DMS114 treated with DMSO at 0.1 percent for 48 hours (cell line): ENCODE measurements around the gene SHISAL2A.
A peak's percentile ranks its signal among the peaks of the same experiment; 100 is the strongest.

Source experiments
- DNase-seq: peaks from one replicate; lab custom pipeline; 2025; ENCODE audit not compliant: unreplicated experiment; lab: John Stamatoyannopoulos, UW

SHISAL2A gene

DNA sequence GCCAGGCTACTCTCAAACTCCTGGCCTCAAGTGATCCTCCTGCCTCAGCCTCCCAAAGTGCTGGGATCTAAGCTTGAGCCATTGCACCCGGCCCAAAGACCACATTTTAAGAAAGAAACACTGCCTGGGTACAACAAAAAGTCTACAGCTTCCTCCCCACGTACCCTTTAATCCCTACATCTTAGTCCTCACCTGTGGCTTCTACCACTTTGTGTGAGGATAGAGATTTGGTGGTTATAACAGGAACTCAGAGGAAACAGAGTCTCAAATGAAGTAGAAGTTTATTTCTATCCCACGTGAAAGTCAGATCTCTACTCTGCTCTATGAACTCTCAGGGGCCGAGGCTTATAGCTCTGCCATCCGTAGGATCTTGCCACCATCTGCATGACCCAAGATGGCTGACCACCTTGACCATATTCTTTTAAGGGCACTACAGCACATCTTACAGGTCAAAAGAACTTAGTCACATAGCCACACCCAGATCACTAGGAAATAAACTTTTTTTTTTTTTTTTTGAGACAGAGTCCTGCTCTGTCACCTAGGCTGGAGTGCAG is 17.4 kb upstream of the SHISAL2A start:
- no peak for DNase-seq

DNA sequence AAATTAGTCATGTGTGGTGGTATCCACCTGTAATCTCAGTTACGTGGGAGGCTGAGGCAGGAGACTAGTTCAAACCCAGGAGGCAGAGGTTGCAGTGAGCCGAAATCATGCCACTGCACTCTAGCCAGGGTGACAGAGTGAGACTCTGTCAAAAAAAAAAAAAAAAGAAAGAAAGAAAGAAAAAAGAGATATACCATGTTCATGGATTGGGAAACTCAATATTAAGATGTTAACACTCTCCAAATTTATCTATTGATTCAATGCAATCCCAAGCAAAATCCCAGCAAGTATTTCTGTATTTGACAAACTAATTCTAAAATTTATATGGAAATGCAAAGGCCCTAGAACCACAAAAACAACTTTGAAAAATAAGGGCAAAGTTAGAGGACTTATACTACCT is 11.0 kb upstream of the SHISAL2A start:
- DNase-seq = no peak

GRCh38 chr1:52623812-52624211 is 9.2 kb upstream of the SHISAL2A start:
- no peak for DNase-seq

DNA sequence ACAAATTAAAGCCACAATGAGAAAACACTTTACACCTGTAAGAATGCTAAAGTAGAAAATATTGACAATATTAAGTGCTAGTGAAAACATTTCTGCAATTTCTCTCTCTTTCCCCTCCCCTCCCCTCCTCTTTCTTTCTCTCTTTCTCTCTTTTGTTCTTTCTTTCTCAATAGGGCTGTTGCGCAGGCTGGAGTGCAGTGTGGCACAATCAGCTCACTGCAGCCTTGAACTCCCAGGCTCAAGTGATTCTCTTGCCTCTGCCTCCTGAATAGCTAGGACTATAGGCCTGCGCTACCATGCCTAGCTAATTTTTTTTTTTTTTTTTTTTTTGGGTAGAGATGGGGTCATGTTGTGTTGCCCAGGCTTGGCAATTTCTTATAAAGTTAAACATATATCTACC is 5.9 kb upstream of the SHISAL2A start:
- DNase-seq = no peak

DNA sequence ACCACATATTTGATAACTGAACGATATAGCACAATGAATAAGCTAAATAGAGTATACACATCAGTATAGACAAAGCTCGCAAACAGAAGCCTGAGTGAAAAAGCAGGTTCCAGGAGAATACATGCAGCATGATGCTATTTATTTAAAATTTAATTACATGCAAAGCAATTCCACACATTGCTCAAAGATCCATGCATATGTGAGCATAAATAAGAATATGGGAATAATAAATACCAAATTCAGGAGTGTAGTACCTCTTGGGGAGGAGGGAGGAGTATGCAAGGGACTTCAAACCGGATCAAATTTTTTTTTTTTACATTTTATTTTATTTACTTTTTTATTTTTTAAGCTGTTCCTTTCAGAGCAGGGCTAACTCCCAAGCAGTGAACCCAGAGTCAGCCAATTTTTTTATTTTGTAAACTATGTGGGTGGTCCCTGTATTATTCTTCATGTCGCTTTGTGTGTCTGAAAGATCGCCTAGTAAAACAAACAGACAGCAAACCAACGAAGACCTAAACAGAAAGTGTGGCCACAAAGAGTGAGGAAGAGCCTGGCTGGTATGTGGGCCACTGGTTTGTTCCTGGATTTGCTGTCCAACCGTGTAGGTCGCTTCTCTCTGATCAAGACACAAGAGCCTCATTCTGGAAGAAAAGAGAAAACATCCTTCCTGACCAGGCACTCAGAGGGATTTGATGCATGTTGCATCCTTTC is 4.2 kb upstream of the SHISAL2A start:
- DNase-seq = no peak

DNA sequence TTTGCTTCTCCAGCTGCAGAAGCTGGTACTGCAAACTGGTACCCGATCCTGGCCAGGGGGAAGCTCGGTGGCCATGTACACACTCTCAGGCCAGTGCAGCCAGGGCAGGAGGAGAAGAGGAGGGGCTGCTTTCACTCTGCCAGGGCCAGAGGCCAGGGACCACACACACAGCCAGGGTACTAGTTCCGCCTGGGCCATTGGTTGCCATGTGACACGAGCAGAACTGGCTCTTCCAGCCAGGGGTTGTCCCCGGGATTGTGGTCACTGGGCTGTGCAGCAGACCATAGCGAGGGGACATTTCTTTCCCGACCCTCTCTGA is 3.7 kb upstream of the SHISAL2A start:
- peak; percentile 27 for DNase-seq

GRCh38 chr1:52629667-52630066 is 3.3 kb upstream of the SHISAL2A start:
- DNase-seq = no peak

DNA sequence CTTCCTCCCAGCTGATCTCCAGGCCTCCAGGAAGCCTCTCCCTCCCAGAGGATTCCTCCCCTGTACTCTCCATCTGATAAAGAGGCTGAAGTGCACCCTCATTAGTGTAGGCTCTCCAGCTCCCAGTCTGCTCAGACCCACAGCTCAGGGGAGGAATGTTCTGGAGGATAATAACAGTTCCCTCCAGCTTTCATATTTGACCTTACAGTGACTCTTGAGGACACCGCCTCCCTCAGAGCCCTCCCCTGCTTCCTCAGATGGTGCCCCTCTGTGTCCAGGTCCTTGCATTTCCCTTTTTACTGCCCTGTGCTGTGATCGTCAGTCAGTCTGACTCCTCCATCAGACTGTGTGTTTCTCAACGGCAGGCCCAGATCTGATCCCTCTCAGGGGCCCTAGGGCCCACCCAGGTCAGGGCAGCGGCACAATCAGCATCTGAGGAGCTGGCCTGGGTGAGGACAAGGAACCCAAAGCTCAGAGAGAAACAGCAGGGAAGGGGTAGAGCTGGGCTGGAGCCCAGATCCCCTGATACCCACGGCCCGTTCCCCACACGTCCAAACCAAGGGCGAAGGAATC is 1.1 kb upstream of the SHISAL2A start:
- no peak for DNase-seq

DNA sequence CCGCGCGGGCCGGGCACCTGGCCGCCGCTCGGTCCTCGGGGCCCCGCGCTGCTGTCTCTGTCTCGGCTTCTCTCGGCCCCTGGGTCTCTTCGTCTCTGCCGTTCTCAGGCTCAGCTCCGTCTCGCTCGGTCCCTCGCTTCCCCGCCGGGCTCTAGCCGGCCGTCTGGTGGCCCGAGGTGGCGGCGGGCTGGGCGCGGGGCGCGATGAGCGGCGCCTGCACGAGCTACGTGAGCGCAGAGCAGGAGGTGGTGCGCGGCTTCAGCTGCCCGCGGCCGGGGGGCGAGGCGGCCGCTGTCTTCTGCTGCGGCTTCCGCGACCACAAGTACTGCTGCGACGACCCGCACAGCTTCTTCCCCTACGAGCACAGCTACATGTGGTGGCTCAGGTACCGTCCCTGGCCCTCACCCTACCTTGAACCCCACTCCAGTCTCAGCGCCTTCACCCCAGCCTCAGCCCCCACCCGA is 355 bp downstream of the SHISAL2A start:
- no peak for DNase-seq

DNA sequence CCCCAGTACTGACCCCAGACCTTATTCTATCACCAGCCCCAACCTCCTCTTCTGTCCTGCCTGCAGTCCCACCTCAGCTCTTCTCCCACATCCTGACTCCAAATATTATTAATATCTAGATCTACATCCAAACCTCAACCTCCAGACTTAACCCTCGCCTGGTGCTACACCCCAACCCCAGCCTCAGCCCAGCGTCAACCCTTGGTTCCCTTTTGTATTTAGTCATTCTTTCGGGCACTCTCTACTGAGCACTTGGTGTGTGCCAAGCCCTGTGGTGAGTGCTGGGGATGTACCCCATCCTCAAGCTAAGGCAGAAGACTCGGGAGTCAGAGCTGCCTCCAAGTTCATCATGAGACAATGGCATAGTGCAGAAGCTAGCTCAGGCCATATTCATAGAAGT is 1.1 kb downstream of the SHISAL2A start:
- no peak for DNase-seq

- no peak for DNase-seq
Measured at GRCh38 chr1:52635321-52636089, 2.5 kb downstream of the SHISAL2A start.

GRCh38 chr1:52636721-52637695 is 4.0 kb downstream of the SHISAL2A start:
- DNase-seq = no peak

- DNase-seq = no peak
Measured at GRCh38 chr1:52637946-52638345, 5.0 kb downstream of the SHISAL2A start.

GRCh38 chr1:52640697-52641096 is 7.7 kb downstream of the SHISAL2A start:
- DNase-seq = no peak

DNA sequence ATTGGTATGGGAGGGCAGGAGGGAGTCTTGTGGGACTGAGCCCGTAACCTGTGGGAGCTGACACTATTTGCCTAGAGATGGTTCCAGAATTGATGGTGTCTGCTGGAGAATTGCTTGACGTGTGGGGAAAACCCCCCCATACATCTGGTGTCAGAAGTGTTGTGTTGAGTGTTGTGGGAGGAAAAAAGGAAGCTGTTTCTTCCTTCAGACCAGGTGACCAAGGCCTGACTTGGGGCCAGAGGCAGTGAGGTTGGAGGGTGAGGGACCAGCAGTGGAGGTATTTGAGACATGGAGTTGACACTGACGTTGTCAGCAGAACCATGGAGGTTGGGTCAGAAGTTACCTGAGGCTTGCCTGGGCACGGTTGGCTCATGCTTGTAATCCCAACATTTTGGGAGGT is 8.3 kb downstream of the SHISAL2A start:
- DNase-seq = no peak

GRCh38 chr1:52645261-52645660 is 12.3 kb downstream of the SHISAL2A start:
- no peak for DNase-seq

- DNase-seq = no peak
Measured at GRCh38 chr1:52651904-52652303, 18.9 kb downstream of the SHISAL2A start.

DNA sequence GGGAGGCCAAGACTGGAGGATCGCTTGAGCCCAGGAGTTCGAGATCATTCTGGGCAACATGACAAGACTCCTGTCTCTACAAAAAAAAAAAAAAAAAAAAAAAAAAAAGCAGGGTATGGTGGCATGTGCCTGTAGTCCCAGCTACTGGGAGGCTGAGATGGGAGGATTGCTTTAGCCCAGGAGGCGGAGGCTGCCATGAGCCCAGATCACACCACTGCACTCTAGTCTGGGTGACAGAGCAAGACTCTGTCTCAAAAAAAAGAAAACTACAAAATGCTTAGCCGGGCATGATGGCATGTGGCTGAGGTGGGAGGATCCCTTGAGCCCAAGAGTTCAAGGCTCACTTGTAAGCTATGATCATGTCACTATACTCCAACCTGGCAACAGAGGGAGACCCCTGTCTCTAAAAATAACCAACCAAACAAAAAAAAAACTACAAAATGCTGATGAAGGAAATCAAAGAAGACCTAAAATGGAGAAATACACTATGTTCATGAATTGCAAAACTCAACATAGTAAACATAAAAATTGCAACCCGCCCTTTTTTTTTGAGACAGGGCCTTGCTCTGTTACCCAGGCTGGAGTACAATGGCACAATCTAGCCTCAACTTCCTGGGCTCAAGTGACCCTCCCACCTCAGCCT is 20.4 kb downstream of the SHISAL2A start:
- DNase-seq = no peak

DNA sequence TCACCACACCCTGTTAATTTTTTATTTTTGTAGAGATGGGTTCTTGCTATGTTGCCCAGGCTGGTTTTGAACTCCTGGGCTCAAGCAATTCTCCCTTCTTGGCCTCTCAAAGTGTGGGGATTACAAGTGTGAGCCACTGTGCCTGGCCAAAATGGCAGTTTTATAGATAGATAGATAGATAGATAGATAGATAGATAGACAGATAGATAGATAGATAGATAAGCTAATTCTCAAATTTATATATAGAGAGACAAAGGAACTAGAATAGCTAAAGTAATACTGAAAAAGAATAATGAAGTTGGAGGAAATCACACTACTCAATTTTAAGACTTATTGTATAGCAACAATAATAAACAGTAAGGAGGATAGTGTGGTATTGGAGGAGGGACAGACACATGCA is 21.1 kb downstream of the SHISAL2A start:
- DNase-seq = no peak

DNA sequence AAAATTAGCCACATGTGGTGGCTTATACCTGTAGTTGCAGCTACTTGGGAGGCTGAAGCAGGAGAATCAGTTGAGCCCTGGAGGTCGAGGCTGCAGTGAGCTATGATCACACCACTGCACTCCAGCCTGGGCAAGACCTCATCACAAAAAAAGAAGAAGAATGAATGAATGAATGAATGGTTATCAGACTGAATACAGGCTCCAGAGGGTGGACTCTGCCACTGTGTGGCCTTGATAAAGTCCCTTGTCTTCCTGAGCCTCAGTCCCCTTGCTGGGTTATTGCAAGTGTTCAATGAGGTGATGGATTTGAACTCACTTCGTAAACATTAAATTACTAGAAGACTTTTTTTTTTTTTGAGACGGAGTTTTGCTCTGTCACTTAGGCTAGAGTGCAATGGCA is 24.7 kb downstream of the SHISAL2A start:
- DNase-seq = no peak
